GM18868 (cell line): ENCODE data around the gene AOC1.
"Not testable (repeated sequence)": the region's sequence is repeated elsewhere in the genome, so short reads cannot be mapped to it uniquely, and the experiment has no call there.

Experiments
- ATAC-seq: cut with Tn5 transposase; IDR thresholded peaks from one replicate; pipeline ENCODE4 v1.9.1; 2021; ENCODE audit warnings: mild to moderate bottlenecking, moderate library complexity; ENCODE audit not compliant: unreplicated experiment

AOC1 gene

DNA sequence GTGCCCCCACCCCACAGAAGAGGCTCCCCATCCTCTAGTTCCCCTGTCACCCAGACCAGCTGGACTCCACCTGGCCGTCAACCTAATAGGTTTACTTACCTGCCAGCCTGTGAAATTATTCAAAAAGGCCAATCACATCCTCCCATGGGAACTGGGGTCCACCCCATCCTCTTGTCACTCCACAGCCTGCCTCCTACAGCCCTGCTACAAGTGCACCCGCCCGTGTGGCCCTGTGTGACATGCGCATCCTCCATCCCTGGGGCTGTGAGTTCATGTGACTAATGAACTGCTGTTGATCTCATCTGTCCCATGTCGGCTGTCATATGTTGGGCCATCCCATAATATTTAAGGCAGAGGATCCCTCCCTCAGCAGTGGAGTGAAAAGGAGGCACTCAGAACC, 39.4 kb downstream of the AOC1 start:
- no peak for ATAC-seq

DNA sequence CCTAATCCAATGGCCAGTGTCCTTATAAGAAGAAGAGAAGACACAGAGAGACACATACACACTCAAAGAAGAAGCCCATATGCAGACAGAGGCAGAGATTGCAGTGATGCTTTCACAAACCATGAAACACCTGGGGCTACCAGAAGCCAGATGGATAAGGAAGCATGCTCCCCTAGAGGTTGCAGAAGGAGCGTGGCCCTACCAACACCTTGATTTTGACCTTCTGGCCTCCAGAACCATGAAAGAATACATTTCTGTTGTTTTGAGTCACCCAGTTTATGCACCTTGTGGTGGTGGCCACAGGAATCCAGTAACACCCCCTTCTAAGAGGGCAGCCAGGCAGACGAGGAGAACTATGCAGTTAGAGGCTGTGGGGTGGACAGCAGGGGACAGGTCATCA, 43.5 kb downstream of the AOC1 start:
- no peak for ATAC-seq

DNA sequence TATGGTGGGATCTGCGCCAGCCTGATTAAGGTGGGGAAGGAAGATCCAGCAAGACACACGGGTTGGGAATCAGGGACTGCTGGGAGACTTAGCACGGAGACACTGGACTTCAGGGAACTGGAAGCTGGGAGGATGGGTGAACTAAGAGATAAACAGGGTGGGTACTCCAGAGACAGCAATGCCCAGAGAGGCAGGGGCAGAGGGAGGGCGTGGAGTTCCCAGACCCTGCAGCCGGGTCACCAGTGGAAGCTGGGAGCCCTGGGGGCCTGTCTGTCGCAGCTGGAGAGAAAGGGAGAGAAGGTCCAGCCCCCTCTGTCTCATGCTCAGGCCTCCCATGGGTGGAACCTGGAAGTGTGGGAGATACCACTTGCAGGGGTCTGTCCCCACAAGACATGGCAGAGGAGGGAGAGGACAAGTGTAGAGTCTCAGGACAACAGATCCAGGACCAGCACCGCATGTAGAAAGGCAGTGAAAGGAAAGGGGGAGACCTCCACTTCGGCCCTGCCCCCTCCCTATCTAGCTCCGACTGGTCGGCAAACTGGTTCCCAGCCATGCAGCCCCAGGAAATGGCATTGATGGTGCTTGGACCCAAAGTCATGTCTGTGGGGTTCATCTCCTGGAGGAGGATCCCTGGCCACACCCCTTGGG, 44.4 kb downstream of the AOC1 start:
- no peak for ATAC-seq

DNA sequence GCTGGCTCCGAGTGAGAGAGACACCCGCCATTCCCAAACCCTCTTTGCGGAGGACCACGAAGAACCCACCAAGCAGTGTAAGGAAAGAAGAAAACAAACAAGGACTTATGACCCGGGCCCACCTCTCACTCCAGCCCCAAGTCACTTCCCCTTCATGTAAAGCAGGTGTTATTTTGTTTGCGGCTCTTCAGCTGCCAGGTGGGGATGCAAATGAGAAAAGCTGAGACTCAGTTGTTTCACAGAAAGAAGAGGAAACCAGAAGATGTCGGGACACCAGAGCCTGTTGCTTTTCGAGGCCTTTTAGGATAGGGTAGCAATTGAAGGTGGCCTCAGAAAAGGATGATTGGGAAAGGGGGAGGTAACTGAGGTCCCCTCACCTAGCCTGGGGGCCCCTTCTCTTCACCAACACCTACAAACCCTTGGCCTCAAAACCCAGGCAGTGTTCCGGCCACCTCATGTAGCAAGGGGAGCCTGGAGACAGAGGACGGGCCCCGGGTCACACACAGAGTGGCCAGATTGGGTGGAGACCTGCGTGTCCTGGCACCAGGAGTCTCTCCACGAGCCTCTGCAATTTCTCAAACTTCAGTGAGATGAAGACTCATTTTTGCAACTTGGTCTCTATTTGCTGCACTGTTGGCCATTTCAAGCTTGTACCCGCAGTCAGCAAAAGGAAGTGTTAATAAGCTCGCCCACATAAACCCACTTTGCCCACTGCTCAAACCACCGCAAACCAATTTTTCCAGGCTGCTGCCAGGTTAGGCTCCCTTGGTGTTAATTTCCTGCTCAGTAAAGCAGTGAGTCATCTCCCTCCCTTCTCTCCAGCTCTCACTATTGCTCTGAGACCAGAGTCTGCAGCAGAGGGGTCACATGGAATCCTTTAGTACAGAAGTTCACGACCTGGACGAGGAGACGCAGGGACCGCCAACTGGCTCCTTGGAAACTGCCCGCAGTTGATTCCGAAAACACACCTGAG, 45.5 kb downstream of the AOC1 start:
- no peak for ATAC-seq

DNA sequence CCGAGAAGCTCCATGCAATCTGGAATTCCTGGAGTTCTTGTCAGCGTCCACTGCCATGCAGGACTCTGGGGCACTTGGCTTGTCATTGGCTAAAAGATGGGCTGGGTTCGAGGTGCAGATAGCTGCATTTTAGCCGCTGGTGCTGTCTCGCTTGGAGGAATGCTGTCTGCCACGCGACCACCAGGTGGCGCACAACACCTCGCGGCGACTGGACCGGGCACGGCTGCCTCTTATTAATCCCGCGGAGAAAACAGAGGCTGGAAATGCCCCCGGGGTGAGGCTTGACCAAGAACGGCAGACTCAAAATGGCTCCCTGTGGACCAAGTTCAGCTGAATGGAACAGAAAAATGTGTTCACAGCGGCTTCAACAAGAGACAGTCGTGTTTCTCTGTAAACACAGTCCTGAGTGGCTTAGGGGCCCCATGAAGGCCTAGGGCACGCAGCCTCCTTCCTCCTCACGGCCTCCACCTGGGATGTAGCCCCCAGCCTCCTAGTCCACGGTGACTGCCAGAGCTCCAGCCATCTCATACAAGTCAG, 46.2 kb downstream of the AOC1 start:
- no peak for ATAC-seq

DNA sequence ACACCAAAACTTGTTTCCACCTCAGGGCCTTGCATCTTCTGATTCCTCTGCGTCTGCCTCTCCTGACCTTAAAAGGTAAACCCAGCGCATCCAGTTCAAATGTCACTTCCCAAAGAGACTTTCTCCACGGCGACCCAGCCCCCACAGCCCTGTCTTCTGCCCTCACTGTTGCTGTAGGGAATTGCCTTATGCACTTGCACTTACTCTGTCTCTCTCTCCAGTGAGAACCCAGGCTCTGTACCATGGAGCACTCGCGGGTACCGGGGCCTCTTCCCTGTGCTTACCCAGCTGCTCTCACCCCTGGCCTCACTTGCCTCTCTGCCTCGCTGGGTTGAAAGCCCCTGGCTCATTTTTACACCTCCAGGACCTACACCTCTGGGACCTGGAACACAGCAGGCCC, 48.4 kb downstream of the AOC1 start:
- no peak for ATAC-seq

DNA sequence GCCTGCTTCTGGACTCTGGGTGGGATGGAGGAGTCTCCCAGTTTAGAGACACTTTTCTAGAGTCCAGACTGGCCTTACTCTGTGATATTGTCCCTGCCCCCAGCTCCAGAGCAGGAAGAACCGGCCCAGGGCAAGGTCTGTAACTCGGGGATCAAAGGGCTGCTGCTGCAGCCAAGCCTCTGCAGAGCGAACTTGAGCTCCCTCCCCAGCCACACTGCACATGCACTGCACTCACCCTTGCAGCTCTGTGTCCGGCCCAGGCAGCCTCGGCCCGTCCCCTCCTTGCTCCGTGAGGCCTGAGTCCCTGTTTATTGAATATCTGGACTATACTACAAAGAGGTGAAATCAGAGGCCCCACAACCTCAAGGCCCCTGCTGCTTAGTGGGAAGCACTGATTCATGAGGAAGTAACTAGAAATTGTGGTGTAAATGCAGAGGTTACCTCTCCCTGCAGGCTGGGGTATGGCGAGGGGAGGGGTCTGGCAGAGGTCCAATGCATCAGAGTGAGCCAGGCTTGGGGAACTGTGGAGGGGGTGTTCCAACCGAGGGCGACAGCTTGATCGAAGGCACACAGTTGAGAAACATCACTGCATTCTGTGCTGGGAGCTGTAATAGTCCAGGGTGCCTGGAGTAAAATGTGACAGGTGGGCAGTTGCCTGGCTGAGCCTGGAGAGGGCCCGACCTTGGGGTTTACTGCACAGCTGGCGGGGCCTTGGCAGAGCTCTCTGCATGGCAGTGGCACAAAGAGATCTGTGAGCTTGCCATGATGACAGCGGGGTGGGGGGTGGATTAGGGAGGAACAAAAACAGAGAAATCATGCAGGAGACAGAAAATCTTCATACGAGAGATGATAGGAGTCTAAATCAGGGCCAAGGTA, 49.1 kb downstream of the AOC1 start:
- no peak for ATAC-seq

DNA sequence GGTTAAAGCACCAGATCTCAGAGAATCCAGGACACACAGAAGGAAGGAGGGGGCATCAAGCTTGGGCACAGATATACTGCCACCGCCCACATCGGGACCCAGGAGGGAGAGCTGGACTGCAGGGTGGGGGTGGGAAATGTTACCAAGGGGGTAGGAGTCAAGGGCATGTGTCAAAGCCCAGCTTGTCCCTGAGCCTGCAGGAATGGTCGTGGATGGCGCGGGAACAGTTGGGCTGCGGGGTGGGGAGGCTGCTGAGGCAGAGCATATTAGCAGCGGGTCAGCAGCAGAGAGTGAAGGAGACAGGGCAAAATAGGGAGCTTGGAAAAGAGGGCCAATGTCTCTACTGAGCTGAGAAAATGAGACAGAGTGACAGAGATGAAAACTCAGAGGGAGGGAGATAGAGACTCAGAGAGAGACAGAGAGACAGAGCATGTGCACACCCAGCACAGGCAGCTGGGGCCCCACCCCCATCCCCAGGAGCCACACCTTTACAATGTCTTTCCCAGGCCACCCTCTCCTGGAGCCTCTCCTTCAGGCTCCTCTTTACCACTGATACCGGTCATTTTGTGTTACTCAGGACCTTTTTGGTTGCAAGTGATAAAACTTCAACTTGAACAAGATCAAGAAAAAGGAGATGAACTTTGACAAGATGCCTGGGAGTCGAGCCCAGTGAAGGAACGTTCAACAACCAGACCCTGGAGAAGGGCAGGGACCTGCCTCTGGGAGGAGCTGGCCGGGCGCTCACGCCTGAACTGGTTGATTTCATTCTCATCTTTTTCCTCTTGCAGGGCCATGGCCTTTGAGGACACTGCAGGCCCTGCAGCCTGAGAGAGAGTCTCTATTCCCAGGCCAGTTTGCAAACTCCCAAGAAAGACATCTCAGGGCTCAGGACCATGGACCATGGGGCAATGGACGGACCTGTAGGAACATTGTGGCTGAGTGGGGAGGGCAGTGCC, 50.0 kb downstream of the AOC1 start:
- no peak for ATAC-seq

DNA sequence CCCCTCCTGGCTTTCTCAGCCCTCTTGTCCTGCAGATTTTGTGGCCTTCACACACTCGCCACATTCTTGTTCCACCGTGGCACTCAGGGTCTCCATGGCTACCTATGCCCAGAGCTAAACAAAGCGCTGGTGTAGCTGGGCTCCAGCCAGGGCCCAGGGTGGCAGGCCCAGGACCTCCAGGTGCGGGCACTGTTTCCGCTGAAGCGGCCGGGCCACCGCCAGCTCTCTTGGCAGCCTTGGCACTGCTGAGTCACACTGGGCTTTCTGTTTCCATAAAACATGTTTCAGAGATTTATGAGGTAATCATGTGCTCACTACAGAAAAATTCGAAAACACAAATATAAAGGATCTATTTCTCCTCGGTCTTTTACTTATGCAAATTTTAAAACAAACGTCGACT, 51.3 kb downstream of the AOC1 start:
- no peak for ATAC-seq

DNA sequence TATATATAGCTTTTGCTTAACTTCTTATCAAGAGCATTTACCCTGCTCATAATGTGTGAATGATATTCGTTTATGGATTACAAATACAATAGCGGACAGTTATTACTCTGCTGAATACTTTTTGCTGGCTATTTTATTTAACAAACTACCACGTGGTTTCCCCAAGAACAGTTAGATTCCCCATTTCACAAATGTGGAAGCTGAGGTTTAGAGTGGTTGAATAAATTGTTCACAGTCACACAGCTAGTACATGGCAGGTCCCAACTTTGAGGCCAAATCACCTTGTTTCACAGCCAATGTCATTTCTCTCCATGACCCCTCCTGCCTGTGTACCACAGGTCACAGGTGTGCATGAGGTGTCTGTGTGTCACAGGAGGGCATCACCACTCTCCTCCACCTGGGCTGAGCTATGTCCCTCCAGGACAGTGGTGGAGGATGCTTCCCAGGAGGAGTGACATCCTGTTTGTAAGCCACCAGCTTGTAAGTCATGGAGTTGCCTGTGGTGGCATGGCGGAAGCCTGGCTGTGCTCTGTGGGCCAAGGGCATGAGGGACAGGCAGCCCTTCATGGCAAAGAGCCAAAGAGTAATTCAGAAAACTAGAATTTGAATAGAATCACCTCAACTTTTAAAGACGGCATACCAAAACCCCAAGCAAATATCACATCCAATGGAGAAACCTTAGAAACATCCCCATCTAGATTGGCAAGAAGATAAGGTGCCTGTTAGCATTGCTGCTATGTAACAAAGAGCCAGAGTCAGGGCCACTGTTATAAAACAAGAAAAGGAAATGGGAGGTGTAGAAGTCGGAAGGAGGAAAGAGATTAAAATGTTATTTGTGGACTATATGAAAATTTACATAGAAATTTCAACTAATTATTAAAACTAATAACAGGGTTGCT, 51.9 kb downstream of the AOC1 start:
- no peak for ATAC-seq

DNA sequence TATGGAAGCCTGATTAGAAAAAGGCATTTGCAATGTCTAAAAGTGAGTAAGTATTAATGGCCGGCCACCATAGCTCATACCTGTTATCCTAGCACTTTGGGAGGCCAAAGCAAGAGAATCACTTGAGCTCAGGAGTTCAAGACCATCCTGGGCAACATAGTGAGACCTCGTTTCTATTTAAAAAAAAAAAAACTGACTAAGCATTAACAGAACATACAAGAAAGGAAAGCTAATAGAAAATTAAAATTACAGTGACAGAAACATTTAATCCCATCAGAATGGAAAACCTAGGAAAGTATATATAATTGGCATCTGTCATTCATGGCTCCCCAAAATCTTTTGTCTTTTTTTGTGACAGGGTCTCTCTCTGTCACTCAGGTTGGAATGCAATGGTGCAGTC, 55.9 kb downstream of the AOC1 start:
- no peak for ATAC-seq

DNA sequence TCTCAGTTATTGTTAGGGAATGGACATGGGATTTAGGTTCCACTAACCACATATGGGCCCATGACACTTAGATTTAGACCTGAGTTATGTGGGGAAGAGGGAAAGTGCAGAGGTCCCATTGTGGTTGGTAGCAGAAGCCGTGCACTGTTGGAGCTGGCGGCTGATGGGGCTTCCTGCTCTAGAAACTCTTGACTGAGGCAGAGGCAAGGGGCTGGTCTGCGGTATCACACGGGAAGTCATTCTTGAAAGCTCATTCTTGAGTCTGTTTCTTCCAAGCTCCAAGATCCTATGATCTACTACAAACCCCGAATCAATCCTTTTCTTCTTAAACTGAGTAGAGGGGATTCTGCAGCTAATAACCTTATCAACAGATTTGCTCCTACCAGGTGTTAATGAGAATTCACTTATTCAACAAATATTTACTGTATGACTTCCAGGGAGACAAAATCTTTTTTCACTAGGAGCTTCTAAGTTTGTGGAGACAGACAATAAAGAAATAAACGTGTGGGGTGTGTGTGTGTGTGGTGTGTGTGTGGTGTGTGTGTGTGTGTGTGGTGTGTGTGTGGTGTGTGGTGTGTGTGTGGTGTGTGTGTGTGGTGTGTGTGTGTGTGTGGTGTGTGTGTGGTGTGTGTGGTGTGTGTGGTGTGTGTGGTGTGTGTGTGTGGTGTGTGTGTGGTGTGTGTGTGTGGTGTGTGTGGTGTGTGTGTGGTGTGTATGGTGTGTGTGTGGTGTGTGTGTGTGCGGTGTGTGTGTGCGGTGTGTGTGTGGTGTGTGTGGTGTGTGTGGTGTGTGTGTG, 57.1 kb downstream of the AOC1 start:
- ATAC-seq, result no peak

DNA sequence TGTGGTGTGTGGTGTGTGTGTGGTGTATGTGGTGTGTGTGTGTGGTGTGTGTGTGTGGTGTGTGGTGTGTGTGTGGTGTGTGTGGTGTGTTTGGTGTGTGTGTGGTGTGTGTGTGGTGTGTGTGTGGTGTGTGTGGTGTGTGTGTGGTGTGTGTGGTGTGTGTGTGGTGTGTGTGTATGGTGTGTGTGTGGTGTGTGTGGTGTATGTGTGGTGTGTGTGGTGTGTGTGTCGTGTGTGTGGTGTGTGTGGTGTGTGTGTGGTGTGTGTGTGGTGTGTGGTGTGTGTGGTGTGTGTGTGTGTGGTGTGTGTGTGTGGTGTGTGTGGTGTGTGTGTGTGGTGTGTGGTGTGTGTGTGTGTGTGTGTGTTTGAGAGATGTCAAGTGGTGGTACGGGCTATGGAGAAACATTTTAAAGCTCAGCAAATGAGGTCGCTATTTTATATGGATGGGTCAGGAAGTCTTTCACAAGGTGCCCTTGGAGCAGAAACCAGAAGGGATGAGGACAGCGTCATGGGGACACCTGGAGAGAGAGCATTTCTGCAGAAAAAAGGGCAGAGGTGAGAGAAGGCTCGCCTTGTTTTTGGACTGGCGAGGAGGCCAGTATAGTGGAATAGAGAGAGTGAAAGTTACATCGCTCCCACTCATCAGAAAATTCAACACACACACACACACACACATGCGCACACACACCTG, 58.1 kb downstream of the AOC1 start:
- ATAC-seq, result not testable (repeated sequence)

DNA sequence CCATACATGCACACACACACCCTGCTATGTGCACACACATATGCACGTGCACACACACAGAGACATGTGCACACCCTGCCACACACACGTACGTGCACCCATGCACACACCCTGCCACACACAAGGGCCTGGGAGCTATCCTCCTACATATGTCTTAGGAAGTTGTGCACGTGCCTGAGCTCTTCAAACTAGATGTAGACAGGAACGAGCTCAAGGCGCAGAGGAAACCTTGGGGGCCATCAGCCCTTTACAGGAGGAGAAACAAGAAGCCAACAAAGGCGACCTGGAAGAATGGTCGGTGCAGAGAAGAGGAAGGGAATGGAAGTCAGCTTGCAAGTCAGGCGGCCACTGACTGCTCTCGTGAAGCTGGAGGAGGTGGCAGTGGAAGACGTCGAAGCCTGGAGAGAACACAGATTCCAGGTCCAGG, 58.7 kb downstream of the AOC1 start:
- no peak for ATAC-seq
